ENCODE data around the gene TRHDE.

Gene TRHDE

DNA sequence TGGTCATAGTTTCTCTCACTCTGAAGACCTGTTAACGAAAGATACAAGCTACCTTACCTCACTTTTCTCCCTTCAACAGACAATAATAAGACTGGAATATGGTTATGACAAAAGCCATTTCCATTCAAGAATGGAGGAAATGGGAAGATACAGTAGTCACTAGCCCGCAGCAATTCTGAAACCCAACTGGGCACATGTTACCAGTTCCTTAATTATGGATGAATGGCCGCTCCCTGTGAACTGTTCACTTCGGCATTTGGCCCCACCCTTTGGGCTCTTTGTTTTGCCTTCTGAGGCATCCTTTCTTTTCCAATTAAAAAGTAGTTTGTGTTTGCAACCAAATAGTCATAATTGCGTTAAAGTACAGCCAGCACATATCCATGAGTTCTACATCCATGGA, 19.0 kb downstream of the TRHDE start:
- TF ChIP-seq TAF1 (IDR thresholded peaks at IDR 0.05; ENCODE audit: borderline replicate concordance, low read depth, low read length) (no peak), POLR2A (IDR thresholded peaks at IDR 0.05; ENCODE audit: low read depth, low read length) (no peak), POLR2AphosphoS5 (IDR thresholded peaks at IDR 0.05; ENCODE audit: low read depth, low read length) (no peak)
- DNase-seq (ENCODE audit: insufficient read length) (no peak), FAIRE-seq (no peak)

- no peak for FAIRE-seq
- no peak for TF ChIP-seq POLR2A (IDR thresholded peaks at IDR 0.05; ENCODE audit: low read depth, low read length)
- no peak for TF ChIP-seq POLR2AphosphoS5 (IDR thresholded peaks at IDR 0.05; ENCODE audit: low read depth, low read length)
- TF ChIP-seq TAF1 (IDR thresholded peaks at IDR 0.05; ENCODE audit: borderline replicate concordance, low read depth, low read length): no peak
- DNase-seq (ENCODE audit: insufficient read length): no peak
Observed at GRCh38 chr12:72293701-72294100, 21.5 kb downstream of the TRHDE start.

- FAIRE-seq (no peak), DNase-seq (ENCODE audit: insufficient read length) (no peak)
- TF ChIP-seq TAF1 (IDR thresholded peaks at IDR 0.05; ENCODE audit: borderline replicate concordance, low read depth, low read length): no peak
- no peak for TF ChIP-seq POLR2AphosphoS5 (IDR thresholded peaks at IDR 0.05; ENCODE audit: low read depth, low read length)
- no peak for TF ChIP-seq POLR2A (IDR thresholded peaks at IDR 0.05; ENCODE audit: low read depth, low read length)
Observed at GRCh38 chr12:72295101-72295500, 22.9 kb downstream of the TRHDE start.

DNA sequence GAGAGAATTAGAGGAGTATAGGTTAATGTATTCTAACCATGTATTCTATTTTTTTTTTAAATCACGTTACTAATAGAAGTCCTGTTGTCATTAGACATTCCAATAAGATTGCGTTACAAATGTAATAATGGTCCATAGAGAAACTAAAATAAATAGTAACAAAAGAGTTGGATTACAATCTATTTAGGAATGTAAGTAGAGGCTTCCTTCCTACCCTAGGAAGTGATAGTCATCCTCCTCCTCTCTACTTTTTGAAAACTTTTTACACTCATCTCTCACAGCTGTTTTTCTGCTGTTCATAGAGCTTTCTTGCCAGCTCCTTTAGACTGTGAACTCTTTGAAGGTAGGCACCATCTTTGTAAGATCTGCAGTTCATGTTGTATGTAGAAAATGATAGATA, 23.6 kb downstream of the TRHDE start:
- DNase-seq (ENCODE audit: insufficient read length) (no peak), FAIRE-seq (no peak)
- TF ChIP-seq POLR2A (IDR thresholded peaks at IDR 0.05; ENCODE audit: low read depth, low read length): no peak
- TF ChIP-seq TAF1 (IDR thresholded peaks at IDR 0.05; ENCODE audit: borderline replicate concordance, low read depth, low read length): no peak
- TF ChIP-seq POLR2AphosphoS5 (IDR thresholded peaks at IDR 0.05; ENCODE audit: low read depth, low read length): no peak

- TF ChIP-seq POLR2AphosphoS5 (IDR thresholded peaks at IDR 0.05; ENCODE audit: low read depth, low read length): no peak
- no peak for TF ChIP-seq TAF1 (IDR thresholded peaks at IDR 0.05; ENCODE audit: borderline replicate concordance, low read depth, low read length)
- no peak for TF ChIP-seq POLR2A (IDR thresholded peaks at IDR 0.05; ENCODE audit: low read depth, low read length)
- FAIRE-seq (no peak), DNase-seq (ENCODE audit: insufficient read length) (no peak)
Observed at GRCh38 chr12:72296389-72296788, 24.2 kb downstream of the TRHDE start.

DNA sequence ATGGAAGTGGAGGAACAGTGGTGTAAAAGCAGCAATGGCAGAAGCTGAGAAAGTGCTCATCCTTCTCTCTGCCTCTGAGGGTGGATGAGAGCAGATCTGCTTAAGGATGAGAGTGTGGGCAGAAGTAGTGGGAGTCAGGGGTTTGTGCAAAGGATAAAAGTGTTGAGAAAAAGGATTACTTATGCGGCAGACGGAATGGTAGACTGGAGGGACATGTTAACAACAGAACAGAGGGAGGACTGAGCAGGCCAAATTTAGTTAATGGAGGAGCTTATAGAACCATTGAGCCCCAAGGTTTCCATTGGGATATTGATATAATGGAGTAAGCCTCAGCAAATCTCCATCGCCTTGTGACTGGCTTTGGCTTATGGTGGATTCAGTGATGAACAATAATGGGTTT, 25.5 kb downstream of the TRHDE start:
- DNase-seq (ENCODE audit: insufficient read length): no peak
- TF ChIP-seq POLR2A (IDR thresholded peaks at IDR 0.05; ENCODE audit: low read depth, low read length) (no peak), TAF1 (IDR thresholded peaks at IDR 0.05; ENCODE audit: borderline replicate concordance, low read depth, low read length) (no peak), POLR2AphosphoS5 (IDR thresholded peaks at IDR 0.05; ENCODE audit: low read depth, low read length) (no peak)
- FAIRE-seq: no peak

DNA sequence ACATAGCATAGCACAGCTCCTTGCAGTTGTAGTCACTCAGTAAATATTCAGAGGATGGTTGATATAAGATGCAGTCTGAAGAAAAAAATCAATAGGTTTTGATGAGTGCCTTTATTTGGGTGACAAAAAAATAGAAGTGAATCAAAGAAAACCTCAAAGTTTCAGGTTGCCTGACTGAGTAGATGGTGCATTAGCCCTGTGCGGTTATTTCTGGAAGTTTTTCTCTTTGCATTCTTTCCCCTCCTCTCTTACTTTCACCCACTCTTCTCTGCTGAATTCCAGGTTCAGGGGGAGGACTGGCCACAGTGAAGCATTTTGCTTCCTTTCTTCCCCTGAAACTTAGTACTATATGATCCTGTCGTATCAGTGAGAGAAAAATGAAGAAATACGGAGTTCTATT, 28.6 kb downstream of the TRHDE start:
- no peak for TF ChIP-seq POLR2A (IDR thresholded peaks at IDR 0.05; ENCODE audit: low read depth, low read length)
- no peak for TF ChIP-seq POLR2AphosphoS5 (IDR thresholded peaks at IDR 0.05; ENCODE audit: low read depth, low read length)
- TF ChIP-seq TAF1 (IDR thresholded peaks at IDR 0.05; ENCODE audit: borderline replicate concordance, low read depth, low read length): no peak
- no peak for DNase-seq (ENCODE audit: insufficient read length)
- FAIRE-seq: no peak

DNA sequence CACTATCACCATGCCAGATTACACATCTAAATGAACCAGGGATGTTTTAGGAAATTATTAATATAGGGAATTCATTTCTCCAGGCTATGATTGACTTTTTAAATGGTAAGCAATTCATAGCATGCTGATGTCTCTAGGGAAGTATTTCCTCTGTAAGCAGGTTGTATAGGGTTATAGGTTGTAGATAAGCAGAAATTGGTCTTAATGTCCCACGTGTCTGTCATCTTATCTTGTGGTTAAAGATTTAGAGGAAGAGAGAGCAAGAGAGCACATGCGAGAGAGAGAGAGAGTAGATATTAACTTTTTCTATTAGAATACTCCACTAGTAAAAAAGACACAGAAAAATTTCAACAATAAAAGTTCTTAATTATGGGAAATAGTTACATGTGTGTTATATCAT, 32.6 kb downstream of the TRHDE start:
- no peak for TF ChIP-seq POLR2A (IDR thresholded peaks at IDR 0.05; ENCODE audit: low read depth, low read length)
- TF ChIP-seq TAF1 (IDR thresholded peaks at IDR 0.05; ENCODE audit: borderline replicate concordance, low read depth, low read length): no peak
- TF ChIP-seq POLR2AphosphoS5 (IDR thresholded peaks at IDR 0.05; ENCODE audit: low read depth, low read length): no peak
- DNase-seq (ENCODE audit: insufficient read length) (no peak), FAIRE-seq (no peak)

- no peak for FAIRE-seq
- TF ChIP-seq POLR2AphosphoS5 (IDR thresholded peaks at IDR 0.05; ENCODE audit: low read depth, low read length) (no peak), POLR2A (IDR thresholded peaks at IDR 0.05; ENCODE audit: low read depth, low read length) (no peak), TAF1 (IDR thresholded peaks at IDR 0.05; ENCODE audit: borderline replicate concordance, low read depth, low read length) (no peak)
Observed at GRCh38 chr12:72307229-72307628, 35.1 kb downstream of the TRHDE start.

DNA sequence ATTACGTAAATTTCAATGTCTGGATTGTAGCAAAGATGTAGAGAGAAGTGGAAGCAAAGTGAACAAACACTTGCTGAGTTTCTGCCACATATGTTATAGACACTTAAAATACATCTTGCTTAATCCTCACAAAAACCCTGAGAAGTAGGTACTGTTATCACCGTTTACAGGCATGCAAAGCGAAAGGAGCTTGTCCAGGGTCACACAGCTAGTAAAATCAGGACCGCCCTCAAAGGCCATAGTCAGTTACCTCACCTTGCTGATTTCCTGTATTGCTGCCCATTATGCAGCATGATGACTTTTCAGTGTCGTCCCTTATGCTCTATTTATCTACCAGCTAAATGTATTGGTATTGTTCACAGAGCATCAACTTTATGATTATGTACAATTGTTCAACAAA, 39.8 kb downstream of the TRHDE start:
- DNase-seq (ENCODE audit: insufficient read length) (no peak), FAIRE-seq (no peak)
- no peak for TF ChIP-seq TAF1 (IDR thresholded peaks at IDR 0.05; ENCODE audit: borderline replicate concordance, low read depth, low read length)
- TF ChIP-seq POLR2A (IDR thresholded peaks at IDR 0.05; ENCODE audit: low read depth, low read length): no peak
- no peak for TF ChIP-seq POLR2AphosphoS5 (IDR thresholded peaks at IDR 0.05; ENCODE audit: low read depth, low read length)

More at GRCh38 chr12:72307229-72307628, 35.1 kb downstream of the TRHDE start:
- no peak for DNase-seq (ENCODE audit: insufficient read length)

GRCh38 chr12:72313806-72314205, 41.6 kb downstream of the TRHDE start:
- TF ChIP-seq POLR2A (IDR thresholded peaks at IDR 0.05; ENCODE audit: low read depth, low read length) (no peak), POLR2AphosphoS5 (IDR thresholded peaks at IDR 0.05; ENCODE audit: low read depth, low read length) (no peak), TAF1 (IDR thresholded peaks at IDR 0.05; ENCODE audit: borderline replicate concordance, low read depth, low read length) (no peak)
- FAIRE-seq (no peak), DNase-seq (ENCODE audit: insufficient read length) (no peak)

- DNase-seq (ENCODE audit: insufficient read length): no peak
- TF ChIP-seq POLR2A (IDR thresholded peaks at IDR 0.05; ENCODE audit: low read depth, low read length) (no peak), TAF1 (IDR thresholded peaks at IDR 0.05; ENCODE audit: borderline replicate concordance, low read depth, low read length) (no peak), POLR2AphosphoS5 (IDR thresholded peaks at IDR 0.05; ENCODE audit: low read depth, low read length) (no peak)
- no peak for FAIRE-seq
Observed at GRCh38 chr12:72315858-72316257, 43.7 kb downstream of the TRHDE start.

DNA sequence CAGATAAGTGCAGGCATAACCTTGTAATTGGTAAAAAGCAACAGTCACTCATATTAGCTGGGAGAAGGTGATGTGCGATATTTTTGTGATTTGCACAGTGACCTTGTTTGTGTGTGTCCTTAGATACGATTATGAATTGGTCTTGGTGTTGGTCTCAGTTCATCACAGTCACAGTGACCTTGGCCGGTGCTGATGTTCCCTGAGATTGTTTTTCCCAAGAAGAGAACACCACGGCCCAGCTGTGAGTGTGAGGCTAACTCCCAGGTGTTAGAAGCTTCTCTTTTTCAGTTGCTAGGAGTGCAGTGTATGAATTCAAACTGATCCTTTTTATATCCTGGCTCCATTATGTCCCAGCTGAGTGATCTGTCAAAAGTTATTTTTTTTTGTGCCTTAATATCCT, 46.2 kb downstream of the TRHDE start:
- FAIRE-seq (no peak), DNase-seq (ENCODE audit: insufficient read length) (no peak)
- no peak for TF ChIP-seq POLR2A (IDR thresholded peaks at IDR 0.05; ENCODE audit: low read depth, low read length)
- no peak for TF ChIP-seq TAF1 (IDR thresholded peaks at IDR 0.05; ENCODE audit: borderline replicate concordance, low read depth, low read length)
- no peak for TF ChIP-seq POLR2AphosphoS5 (IDR thresholded peaks at IDR 0.05; ENCODE audit: low read depth, low read length)

Measured in GM12892 (cell line).